GM23338 (cell line): Measurements from ENCODE around the gene EVI5.

ENCODE experiments used
- CREB1 ChIP-seq: fragments of 250-450 bp; sonication (Bioruptor Pico); IDR thresholded peaks from 2 replicates; pipeline ENCODE4 v1.5.0; 2020; ENCODE audit warnings: low read depth, mild to moderate bottlenecking, moderate library complexity
- ETS1 ChIP-seq: IDR thresholded peaks from 2 replicates; pipeline ENCODE4 v1.6.1; 2016; ENCODE audit warnings: antibody characterized with exemption
- EZH2 ChIP-seq: fragments of 200-600 bp; sonication (generic); IDR thresholded peaks from one replicate; pipeline ENCODE4 v1.8.0; 2017; ENCODE audit warnings: antibody characterized with exemption, mild to moderate bottlenecking, low read depth; ENCODE audit not compliant: unreplicated experiment
- EZH2phosphoT487 ChIP-seq: fragments of 200-600 bp; sonication (generic); IDR thresholded peaks from one replicate; pipeline ENCODE4 v1.8.1; 2018; ENCODE audit warnings: antibody characterized with exemption; ENCODE audit not compliant: unreplicated experiment
- JUNB ChIP-seq: IDR thresholded peaks from one replicate; pipeline ENCODE4 v1.6.1; 2016; ENCODE audit warnings: antibody characterized with exemption; ENCODE audit not compliant: unreplicated experiment
- POLR2AphosphoS5 ChIP-seq: IDR thresholded peaks from 2 replicates; pipeline ENCODE4 v1.6.1; 2016; ENCODE audit warnings: antibody characterized with exemption, low read depth
- REST ChIP-seq: IDR thresholded peaks from one replicate; pipeline ENCODE4 v1.6.1; 2018; ENCODE audit warnings: antibody characterized with exemption; ENCODE audit not compliant: unreplicated experiment
- STAT1 ChIP-seq: IDR thresholded peaks from one replicate; pipeline ENCODE4 v1.6.1; 2016; ENCODE audit warnings: antibody characterized with exemption; ENCODE audit not compliant: unreplicated experiment
- ZNF114 ChIP-seq: fragments of 250-450 bp; sonication (Bioruptor Pico); IDR thresholded peaks from 2 replicates; pipeline ENCODE4 v1.5.0; 2020; ENCODE audit warnings: mild to moderate bottlenecking, moderate library complexity
- ZNF331 ChIP-seq: fragments of 250-450 bp; sonication (Bioruptor Pico); IDR thresholded peaks from 2 replicates; pipeline ENCODE4 v1.5.0; 2020; ENCODE audit warnings: low read depth, mild to moderate bottlenecking, moderate library complexity
- ZNF462 ChIP-seq: fragments of 250-450 bp; sonication (Bioruptor Pico); IDR thresholded peaks from 2 replicates; pipeline ENCODE4 v1.5.0; 2020; ENCODE audit warnings: mild to moderate bottlenecking, moderate library complexity
- TF ChIP-seq, protein P1 (sequence below), 2 experiments: fragments of 200-600 bp in 1 of 2; sonication (generic) in 1 of 2; conservative IDR thresholded peaks; 2 replicates each; pipeline versions ENCODE4 v1.5.1 to v1.6.1; 2016 to 2017; ENCODE audit warnings: antibody characterized with exemption in 2 of 2, low read depth in 2 of 2, mild to moderate bottlenecking in 2 of 2, moderate library complexity in 1 of 2

DNA sequence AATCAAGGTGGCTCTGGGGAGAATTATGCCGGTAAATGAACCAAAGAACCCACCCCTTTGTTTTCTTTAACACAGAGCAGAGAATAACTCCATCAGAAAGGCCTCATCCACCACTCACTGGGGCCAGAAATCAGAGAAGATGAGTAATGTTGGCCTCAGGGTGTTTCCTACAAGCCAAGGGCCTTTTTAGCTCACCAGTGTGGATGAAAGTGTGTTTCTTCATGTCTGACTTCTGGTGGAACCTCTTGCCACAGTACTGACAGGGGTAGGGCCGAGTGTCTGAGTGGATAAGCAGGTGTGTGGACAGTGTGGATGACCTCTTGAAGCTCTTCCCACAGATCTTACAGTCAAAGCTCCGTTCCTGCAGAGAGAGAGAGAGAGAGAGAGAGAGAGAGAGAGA is 306.5 kb downstream of the EVI5 start:
- TF ChIP-seq CREB1 (no peak), POLR2AphosphoS5 (no peak), REST (no peak), EZH2 (no peak), ZNF114 (CRISPR knock-in tag) (no peak), JUNB (no peak), EZH2phosphoT487 (no peak), ZNF331 (no peak), ETS1 (no peak), ZNF462 (CRISPR knock-in tag) (no peak), STAT1 (no peak)
- TF ChIP-seq, protein P1, sequence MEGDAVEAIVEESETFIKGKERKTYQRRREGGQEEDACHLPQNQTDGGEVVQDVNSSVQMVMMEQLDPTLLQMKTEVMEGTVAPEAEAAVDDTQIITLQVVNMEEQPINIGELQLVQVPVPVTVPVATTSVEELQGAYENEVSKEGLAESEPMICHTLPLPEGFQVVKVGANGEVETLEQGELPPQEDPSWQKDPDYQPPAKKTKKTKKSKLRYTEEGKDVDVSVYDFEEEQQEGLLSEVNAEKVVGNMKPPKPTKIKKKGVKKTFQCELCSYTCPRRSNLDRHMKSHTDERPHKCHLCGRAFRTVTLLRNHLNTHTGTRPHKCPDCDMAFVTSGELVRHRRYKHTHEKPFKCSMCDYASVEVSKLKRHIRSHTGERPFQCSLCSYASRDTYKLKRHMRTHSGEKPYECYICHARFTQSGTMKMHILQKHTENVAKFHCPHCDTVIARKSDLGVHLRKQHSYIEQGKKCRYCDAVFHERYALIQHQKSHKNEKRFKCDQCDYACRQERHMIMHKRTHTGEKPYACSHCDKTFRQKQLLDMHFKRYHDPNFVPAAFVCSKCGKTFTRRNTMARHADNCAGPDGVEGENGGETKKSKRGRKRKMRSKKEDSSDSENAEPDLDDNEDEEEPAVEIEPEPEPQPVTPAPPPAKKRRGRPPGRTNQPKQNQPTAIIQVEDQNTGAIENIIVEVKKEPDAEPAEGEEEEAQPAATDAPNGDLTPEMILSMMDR (conservative IDR thresholded peaks at IDR 0.05; ENCODE audit: low read depth in 2 of 2) = no peak
